HUES48 (cell line): ENCODE measurements around the gene TATDN3.

Source experiments
- H3K27ac ChIP-seq: one replicate; pipeline ENCODE4 v1.7.0; 2013; ENCODE audit warnings: low read depth, low read length, inconsistent platforms
- H3K27me3 ChIP-seq: 2 replicates; pipeline ENCODE4 v1.6.1; 2013; ENCODE audit warnings: mild to moderate bottlenecking, low read length; ENCODE audit not compliant: control insufficient read depth, insufficient read depth
- H3K36me3 ChIP-seq: 2 replicates; pipeline ENCODE4 v1.6.1; 2013; ENCODE audit warnings: low read length; ENCODE audit not compliant: control insufficient read depth, insufficient read depth
- H3K4me1 ChIP-seq: 2 replicates; pipeline ENCODE4 v1.6.1; 2013; ENCODE audit warnings: mild to moderate bottlenecking, low read length; ENCODE audit not compliant: control insufficient read depth, insufficient read depth
- H3K4me3 ChIP-seq: 2 replicates; pipeline ENCODE4 v1.5.1; 2013; ENCODE audit warnings: mild to moderate bottlenecking, low read depth, low read length
- H3K9ac ChIP-seq: 2 replicates; pipeline ENCODE4 v1.6.1; 2013; ENCODE audit warnings: mild to moderate bottlenecking, low read depth, low read length, moderate library complexity
- H3K9me3 ChIP-seq: 2 replicates; pipeline ENCODE4 v1.6.1; 2013; ENCODE audit warnings: low read length; ENCODE audit not compliant: control insufficient read depth, insufficient read depth

Gene TATDN3, protein sequence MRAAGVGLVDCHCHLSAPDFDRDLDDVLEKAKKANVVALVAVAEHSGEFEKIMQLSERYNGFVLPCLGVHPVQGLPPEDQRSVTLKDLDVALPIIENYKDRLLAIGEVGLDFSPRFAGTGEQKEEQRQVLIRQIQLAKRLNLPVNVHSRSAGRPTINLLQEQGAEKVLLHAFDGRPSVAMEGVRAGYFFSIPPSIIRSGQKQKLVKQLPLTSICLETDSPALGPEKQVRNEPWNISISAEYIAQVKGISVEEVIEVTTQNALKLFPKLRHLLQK

DNA sequence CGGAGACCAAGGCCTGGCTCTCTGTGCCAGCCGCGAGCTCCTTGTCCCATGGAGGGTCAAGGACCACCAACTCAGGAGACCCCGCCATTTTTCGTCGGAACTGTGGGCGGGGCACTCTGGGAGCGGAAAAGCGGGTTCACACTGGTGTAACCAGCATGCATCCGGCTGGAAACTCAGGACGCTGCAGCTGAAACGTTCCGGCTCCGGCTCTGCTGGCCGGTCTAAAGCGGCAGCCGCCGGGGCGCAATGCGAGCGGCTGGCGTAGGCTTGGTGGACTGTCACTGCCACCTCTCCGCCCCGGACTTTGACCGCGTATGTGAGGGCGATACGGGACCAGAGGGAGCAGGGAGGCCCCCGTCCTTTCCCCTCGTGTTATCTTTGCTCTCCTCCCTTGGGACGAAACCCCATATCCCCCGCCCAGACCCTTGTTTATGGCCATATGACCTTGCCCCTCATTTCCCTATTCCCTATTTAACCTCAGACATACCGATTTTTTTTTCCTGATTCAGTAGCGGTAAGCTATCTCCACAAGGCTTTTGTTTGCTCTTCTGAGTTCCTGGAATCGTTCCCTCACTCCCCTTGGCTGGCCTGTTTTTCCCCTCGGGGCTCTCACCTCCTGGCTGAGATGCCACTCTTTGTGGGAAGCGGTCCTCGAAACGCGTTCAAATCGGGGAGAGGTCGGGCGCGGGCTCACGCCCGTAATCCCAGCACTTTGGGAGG, at the start of gene TATDN3, which contains the start of gene NSL1:
Gene TATDN3, plus strand, starts transcription at position 219 of the 720 bp plus-strand sequence. Its CDS starts 28 bp downstream, at position 247.
Gene NSL1, minus strand, starts transcription at position 102 of the 720 bp plus-strand sequence. Its CDS starts 14 bp downstream, at position 88.
- no peaks in the 10 kb centered on the region for H3K27me3 ChIP-seq
- peak within 1 kb of the TSS; percentile 81 for H3K9ac ChIP-seq
- H3K27ac ChIP-seq: peak within 1 kb of the TSS; percentile 90
- peak within 1 kb of the TSS; percentile 95 for H3K4me3 ChIP-seq
- H3K4me1 ChIP-seq: 0 out of 2 replicates have a peak, but pooled peaks cover 3% of the 10 kb centered on the region
- H3K36me3 ChIP-seq: peaks cover 20% of the 10 kb centered on the region
- H3K9me3 ChIP-seq: no peaks in the 10 kb centered on the region

DNA sequence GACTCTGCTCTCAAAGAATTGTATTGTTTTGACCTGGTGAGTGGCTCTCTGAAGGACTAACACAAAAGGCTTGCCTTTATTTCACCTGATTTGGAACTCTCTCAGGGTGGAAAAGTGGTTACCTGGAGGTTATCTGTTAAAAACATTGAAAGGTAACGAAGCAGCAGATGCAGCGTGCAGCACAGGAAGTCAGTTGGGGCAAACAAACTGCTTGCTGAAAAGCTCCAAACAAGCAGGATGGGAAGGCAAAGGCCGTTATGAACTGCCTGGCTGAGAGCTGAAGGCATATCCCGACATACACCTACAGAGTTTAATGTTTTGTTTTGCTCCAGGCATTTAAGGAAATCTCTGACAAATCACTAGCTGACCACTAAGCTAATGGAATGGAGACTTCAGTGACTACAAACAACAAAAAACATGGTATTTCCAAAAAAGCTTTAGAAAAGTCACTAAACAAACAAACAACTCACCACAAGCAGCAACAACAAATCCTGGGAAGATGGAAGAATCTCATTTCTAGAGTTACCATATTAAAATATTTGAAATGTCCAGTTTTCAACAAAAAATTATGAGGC, 47.7 kb upstream of the TATDN3 start:
- Histone ChIP-seq H3K4me3 (no peak overlapping the region), H3K9me3 (no peaks in the 10 kb centered on the region), H3K36me3 (peaks cover 4% of the 10 kb centered on the region; the same call in 1 of the 2 replicates), H3K27me3 (no peaks in the 10 kb centered on the region), H3K27ac (peak overlapping the region; percentile 42), H3K4me1 (no peaks in the 10 kb centered on the region; the same call in 1 of the 2 replicates), H3K9ac (no peak overlapping the region)

- Histone ChIP-seq H3K27ac (no peak overlapping the region), H3K4me1 (peaks cover 4% of the 10 kb centered on the region), H3K9ac (no peak overlapping the region), H3K4me3 (no peak overlapping the region), H3K36me3 (peaks cover 4% of the 10 kb centered on the region; the same call in 1 of the 2 replicates), H3K27me3 (no peaks in the 10 kb centered on the region), H3K9me3 (no peaks in the 10 kb centered on the region)
Observed at GRCh38 chr1:212745303-212745702, 46.4 kb upstream of the TATDN3 start.

DNA sequence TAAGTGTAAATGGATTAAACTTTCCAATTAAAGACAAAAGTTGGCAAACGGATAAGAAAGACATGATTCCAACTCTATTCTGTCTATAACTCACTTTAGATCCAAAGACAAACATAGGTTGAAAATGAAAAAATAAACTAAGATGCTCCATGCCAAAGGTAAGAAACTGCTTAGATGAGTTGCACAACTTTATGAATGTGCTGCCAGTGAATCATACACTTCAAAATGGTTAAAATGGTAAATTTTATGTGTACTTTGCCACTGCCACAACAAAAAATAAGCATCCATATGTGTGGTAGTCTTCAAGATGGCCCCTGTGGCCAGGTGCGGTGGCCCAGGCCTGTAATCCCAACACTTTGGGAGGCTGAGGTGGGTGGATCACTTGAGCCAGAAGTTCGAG, 45.1 kb upstream of the TATDN3 start:
- Histone ChIP-seq H3K9me3 (no peaks in the 10 kb centered on the region), H3K9ac (no peak overlapping the region), H3K27ac (no peak overlapping the region), H3K36me3 (no peaks in the 10 kb centered on the region; the same call in 1 of the 2 replicates), H3K4me1 (peaks cover 10% of the 10 kb centered on the region), H3K4me3 (no peak overlapping the region), H3K27me3 (no peaks in the 10 kb centered on the region)

- no peaks in the 10 kb centered on the region for H3K9me3 ChIP-seq
- no peaks in the 10 kb centered on the region; the same call in 1 of the 2 replicates for H3K36me3 ChIP-seq
- no peak overlapping the region for H3K27ac ChIP-seq
- no peak overlapping the region for H3K4me3 ChIP-seq
- H3K4me1 ChIP-seq: peaks cover 34% of the 10 kb centered on the region
- no peaks in the 10 kb centered on the region for H3K27me3 ChIP-seq
- H3K9ac ChIP-seq: no peak overlapping the region
Observed at GRCh38 chr1:212749821-212750535, 41.7 kb upstream of the TATDN3 start.

GRCh38 chr1:212752252-212752933, 39.3 kb upstream of the TATDN3 start:
- no peaks in the 10 kb centered on the region for H3K27me3 ChIP-seq
- no peak overlapping the region for H3K4me3 ChIP-seq
- H3K4me1 ChIP-seq: peaks cover 35% of the 10 kb centered on the region
- H3K27ac ChIP-seq: no peak overlapping the region
- no peaks in the 10 kb centered on the region for H3K9me3 ChIP-seq
- no peaks in the 10 kb centered on the region; the same call in 1 of the 2 replicates for H3K36me3 ChIP-seq
- H3K9ac ChIP-seq: no peak overlapping the region

DNA sequence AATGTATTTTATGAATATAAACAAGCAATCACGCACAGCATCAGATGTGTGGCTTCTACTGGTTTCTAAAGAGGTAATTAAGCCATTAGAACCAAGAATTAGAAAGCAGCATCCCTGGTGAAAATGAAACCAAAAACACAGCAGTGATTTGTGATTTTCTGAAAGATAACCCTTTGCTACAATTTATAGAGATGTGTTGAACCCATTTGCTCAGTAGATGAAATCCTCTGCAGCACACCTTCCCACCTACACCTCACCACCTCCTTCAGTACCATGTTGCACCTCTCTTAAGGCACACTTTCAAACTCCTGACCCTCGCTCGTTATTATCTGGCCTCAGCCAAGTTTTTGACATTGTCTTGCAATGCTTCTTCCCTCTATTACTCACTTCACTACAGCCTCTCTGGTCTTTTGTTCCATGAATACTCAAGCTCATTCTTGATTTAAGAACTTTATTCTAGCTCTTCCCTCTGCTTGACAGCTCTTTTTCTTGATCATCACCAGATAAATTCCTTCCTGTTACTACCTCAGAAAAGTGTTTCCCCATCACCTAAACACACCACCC, 38.7 kb upstream of the TATDN3 start:
- H3K9ac ChIP-seq: no peak overlapping the region
- H3K4me1 ChIP-seq: peaks cover 35% of the 10 kb centered on the region
- no peak overlapping the region for H3K27ac ChIP-seq
- H3K4me3 ChIP-seq: no peak overlapping the region
- no peaks in the 10 kb centered on the region for H3K27me3 ChIP-seq
- H3K36me3 ChIP-seq: peaks cover 3% of the 10 kb centered on the region; the same call in 1 of the 2 replicates
- no peaks in the 10 kb centered on the region for H3K9me3 ChIP-seq

DNA sequence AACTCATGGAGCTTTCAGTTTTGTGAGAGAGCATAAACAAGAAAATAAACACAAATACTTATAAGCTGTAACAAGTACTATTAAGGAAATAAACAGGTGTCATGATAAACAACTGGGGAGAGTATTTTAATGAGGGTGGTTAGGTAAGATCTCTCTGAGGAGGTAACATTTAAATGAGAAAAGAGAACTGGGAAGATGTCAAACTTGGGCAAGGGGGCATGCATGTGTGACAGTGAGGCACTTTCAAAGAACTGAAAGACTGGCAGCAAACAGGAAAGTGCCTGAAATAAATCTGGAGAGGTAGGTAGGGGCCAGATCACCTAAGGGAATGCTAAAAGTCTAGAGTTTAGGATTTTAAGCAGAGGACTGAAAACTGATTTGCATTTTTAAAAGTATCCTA, 37.9 kb upstream of the TATDN3 start:
- Histone ChIP-seq H3K27ac (no peak overlapping the region), H3K4me3 (no peak overlapping the region), H3K9me3 (no peaks in the 10 kb centered on the region), H3K4me1 (peaks cover 35% of the 10 kb centered on the region), H3K27me3 (no peaks in the 10 kb centered on the region), H3K9ac (no peak overlapping the region), H3K36me3 (peaks cover 3% of the 10 kb centered on the region; the same call in 1 of the 2 replicates)

- H3K4me1 ChIP-seq: peaks cover 35% of the 10 kb centered on the region
- no peak overlapping the region for H3K9ac ChIP-seq
- H3K27ac ChIP-seq: no peak overlapping the region
Observed at GRCh38 chr1:212754193-212754592, 37.5 kb upstream of the TATDN3 start.

GRCh38 chr1:212754680-212755079, 37.0 kb upstream of the TATDN3 start:
- Histone ChIP-seq H3K4me1 (peaks cover 35% of the 10 kb centered on the region), H3K27ac (no peak overlapping the region), H3K27me3 (no peaks in the 10 kb centered on the region), H3K4me3 (no peak overlapping the region), H3K9ac (no peak overlapping the region), H3K9me3 (no peaks in the 10 kb centered on the region), H3K36me3 (0 out of 2 replicates have a peak, but pooled peaks cover 3% of the 10 kb centered on the region)

More at GRCh38 chr1:212754193-212754592, 37.5 kb upstream of the TATDN3 start:
- 0 out of 2 replicates have a peak, but pooled peaks cover 3% of the 10 kb centered on the region for H3K36me3 ChIP-seq
- no peak overlapping the region for H3K4me3 ChIP-seq
- no peaks in the 10 kb centered on the region for H3K27me3 ChIP-seq
- no peaks in the 10 kb centered on the region for H3K9me3 ChIP-seq
